SK-N-MC (cell line): ENCODE data around the gene PRDX2.

Experiments
- EZH2 ChIP-seq: fragments of 200-600 bp; sonication (generic); IDR thresholded peaks from one replicate; pipeline ENCODE4 v1.6.1; 2017; ENCODE audit warnings: antibody characterized with exemption
- FOXP2 ChIP-seq: optimal IDR thresholded peaks from 2 replicates; pipeline ENCODE3; 2011; ENCODE audit warnings: mild to moderate bottlenecking, moderate library complexity; ENCODE audit not compliant: insufficient read depth; ENCODE audit errors: extremely low read length, control extremely low read depth
- POLR2AphosphoS5 ChIP-seq: IDR thresholded peaks from 2 replicates; pipeline ENCODE4 v1.6.1; 2012; ENCODE audit warnings: mild to moderate bottlenecking, low read depth, low read length, borderline replicate concordance

DNA sequence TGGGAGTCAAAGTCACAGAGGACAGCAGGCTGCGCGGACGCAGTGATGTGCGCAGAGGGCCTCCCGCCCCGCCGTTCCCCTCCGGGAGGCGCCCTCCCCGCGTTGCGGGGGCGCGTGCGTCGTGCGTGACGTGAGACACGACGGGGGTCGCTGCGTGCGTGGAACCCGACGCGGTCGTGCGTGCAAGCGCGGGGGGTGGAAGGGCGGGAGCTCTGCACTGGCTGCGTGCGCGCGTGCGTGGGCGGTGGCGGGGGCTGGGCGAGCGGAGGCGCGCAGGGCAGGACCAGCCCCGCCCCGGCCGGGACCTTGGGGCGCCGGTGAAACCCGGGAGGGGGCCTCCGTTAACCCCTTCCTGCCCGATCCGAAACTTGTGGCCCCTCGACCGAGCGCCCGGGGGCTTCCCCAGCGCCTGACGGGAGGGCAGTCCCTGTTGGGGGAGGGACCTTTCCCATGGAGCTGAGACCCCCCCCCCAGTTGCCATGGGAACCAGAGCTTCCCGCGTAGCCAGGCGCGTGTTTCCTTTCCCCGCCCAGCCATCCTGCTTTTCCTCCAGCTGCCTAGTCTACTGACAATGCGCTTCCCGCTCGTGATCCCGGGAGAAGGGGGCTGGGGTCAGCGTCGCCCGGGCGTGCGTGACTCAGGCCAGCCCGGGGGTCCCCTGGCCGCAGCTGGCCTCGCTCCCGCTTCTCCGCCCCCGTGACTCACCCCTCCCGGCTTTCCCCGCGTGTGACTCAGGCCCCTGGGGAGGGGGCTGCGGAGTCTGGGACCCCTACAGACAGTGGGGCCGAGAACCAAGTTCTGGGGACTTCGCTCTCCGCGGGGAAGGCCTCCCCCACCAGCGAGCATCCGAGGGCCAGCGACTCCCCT lies 18.9 kb downstream of the PRDX2 start:
- TF ChIP-seq EZH2 (no peak), POLR2AphosphoS5 (peak; percentile 61), FOXP2 (no peak)
